Testis (tissue), 3 donors: ENCODE results near the gene UBE2V1. TPM values are rescaled to one million over a fixed set of nuclear protein-coding genes. Genes with fewer than 3 reads are reported as not detected.
"Not testable (repeated sequence)": the region's sequence is repeated elsewhere in the genome, so short reads cannot be mapped to it uniquely, and the experiment has no call there.

Source experiments
- DNase-seq: peaks from one replicate; pipeline ENCODE4 v3.0.0-alpha.2; 2019
- H3K27ac ChIP-seq, 2 donors: fragments of 200-600 bp; sonication (generic); one replicate each; pipeline ENCODE4 v1.5.1; 2019
- H3K27me3 ChIP-seq: fragments of 200-600 bp; sonication (generic); one replicate; pipeline ENCODE4 v1.5.1; 2019
- H3K36me3 ChIP-seq: fragments of 200-600 bp; sonication (generic); one replicate; pipeline ENCODE4 v1.5.1; 2017; ENCODE audit warnings: low read depth; ENCODE audit errors: missing control alignments
- H3K4me1 ChIP-seq: fragments of 200-600 bp; sonication (generic); one replicate; pipeline ENCODE4 v1.5.1; 2019
- H3K4me3 ChIP-seq, 2 donors: fragments of 200-600 bp; sonication (generic); one replicate each; pipeline ENCODE4 v1.5.1; 2017 to 2019
- H3K9me3 ChIP-seq: fragments of 200-600 bp; sonication (generic); one replicate; pipeline ENCODE4 v1.5.1; 2017
- CTCF ChIP-seq, 3 experiments: fragments of 450-650 bp in 2 of 3; fragments of 200-600 bp in 1 of 3; sonication (generic) in 1 of 3; IDR thresholded peaks; one replicate each; pipeline ENCODE4 v1.5.1; 2016 to 2019; ENCODE audit warnings: antibody characterized with exemption in 3 of 3, mild to moderate bottlenecking in 2 of 3, moderate library complexity in 1 of 3
- POLR2A ChIP-seq: fragments of 450-650 bp; IDR thresholded peaks from one replicate; pipeline ENCODE4 v1.6.1; 2017; ENCODE audit warnings: antibody characterized with exemption, mild to moderate bottlenecking, moderate library complexity
- WGBS, 2 donors: methylation state at CpG; one replicate each; pipeline ENCODE4 v1.1.5; 2018; 5-methylcytosine and 5-hydroxymethylcytosine counted together
- intact Hi-C: fragments of 100-400 bp; cut with DNase I; formaldehyde crosslinking; loops from one replicate; pipeline ENCODE4 v1.15.1; 2023; ENCODE audit warnings: low total_unique reads
- polyA plus RNA-seq: library from polyadenylated mRNA; stranded (reverse); fragments of 350-450 nt; fragmentation: Illumina TruSeq; extraction: RNeasy Lipid Tissue Mini Kit (QIAGEN cat#74804); gene quantifications from one replicate; pipeline ENCODE4 v1.2.3, GENCODE V29; 2014; ENCODE audit warnings: low read depth, low replicate concordance; ENCODE audit not compliant: insufficient read depth
- total RNA-seq, 2 donors: library from RNA; depleted of rRNA; stranded (reverse); fragments of >200 nt; gene quantifications; one replicate each; pipeline ENCODE4 v1.2.3, GENCODE V29; 2016

Gene UBE2V1
- total and polyA plus RNA-seq, 3 donors from 2014 or later = 78.1 to 121 (median 80.5) TPM

- no peaks in the 10 kb centered on the region for H3K36me3 ChIP-seq
- WGBS, 2 donors = 76 to 77% methylated on average over 2 of the region's 2 CpGs
- H3K27me3 ChIP-seq = no peaks in the 10 kb centered on the region
- H3K9me3 ChIP-seq = no peaks in the 10 kb centered on the region
- intact Hi-C loops = no loop called here
- no peak overlapping the region for H3K4me3 ChIP-seq
- TF ChIP-seq POLR2A (no peak), CTCF (IDR thresholded peaks at IDR 0.05) (no peak)
- no peak overlapping the region for H3K27ac ChIP-seq
- no peak for DNase-seq
- no peaks in the 10 kb centered on the region for H3K4me1 ChIP-seq
Measured at GRCh38 chr20:50067461-50067860, 45.5 kb downstream of the UBE2V1 start.

- intact Hi-C loops = no loop called here
- no peaks in the 10 kb centered on the region for H3K4me1 ChIP-seq
- WGBS, 2 donors = 91 to 98% methylated on average over 7 of the region's 7 CpGs
- DNase-seq = no peak
- H3K27me3 ChIP-seq = no peaks in the 10 kb centered on the region
- no peaks in the 10 kb centered on the region for H3K9me3 ChIP-seq
- no peak for TF ChIP-seq CTCF (IDR thresholded peaks at IDR 0.05)
- TF ChIP-seq POLR2A = no peak
- H3K27ac ChIP-seq = no peak overlapping the region
- H3K36me3 ChIP-seq = no peaks in the 10 kb centered on the region
- H3K4me3 ChIP-seq = no peak overlapping the region
Measured at GRCh38 chr20:50067018-50067417, 45.9 kb downstream of the UBE2V1 start.

GRCh38 chr20:50066161-50066834 lies 46.7 kb downstream of the UBE2V1 start:
- Histone ChIP-seq H3K4me3 (no peak overlapping the region), H3K27me3 (no peaks in the 10 kb centered on the region), H3K4me1 (no peaks in the 10 kb centered on the region), H3K27ac (no peak overlapping the region), H3K36me3 (no peaks in the 10 kb centered on the region), H3K9me3 (no peaks in the 10 kb centered on the region)
- 89 to 91% methylated on average over 9 to 10 of the region's 10 CpGs for WGBS, 2 donors
- intact Hi-C loops = no loop called here
- no peak for TF ChIP-seq CTCF (IDR thresholded peaks at IDR 0.05)
- TF ChIP-seq POLR2A = no peak
- no peak for DNase-seq

GRCh38 chr20:50065325-50065615 lies 47.7 kb downstream of the UBE2V1 start:
- WGBS, 2 donors = 86 to 88% methylated on average over 1 to 3 of the region's 3 CpGs
- no peak overlapping the region for H3K4me3 ChIP-seq

GRCh38 chr20:50063763-50064162 lies 49.2 kb downstream of the UBE2V1 start:
- H3K36me3 ChIP-seq, H3K4me3 ChIP-seq, DNase-seq, H3K27ac ChIP-seq, H3K9me3 ChIP-seq, H3K27me3 ChIP-seq, H3K4me1 ChIP-seq, intact Hi-C loops: not testable (repeated sequence)
- WGBS, 2 donors = 96 to 100% methylated on average over 2 to 6 of the region's 6 CpGs

More at GRCh38 chr20:50065325-50065615, 47.7 kb downstream of the UBE2V1 start:
- no peaks in the 10 kb centered on the region for H3K9me3 ChIP-seq
- no peak for TF ChIP-seq CTCF (IDR thresholded peaks at IDR 0.05)
- no peak for TF ChIP-seq POLR2A
- no peaks in the 10 kb centered on the region for H3K4me1 ChIP-seq
- intact Hi-C loops = no loop called here
- no peaks in the 10 kb centered on the region for H3K27me3 ChIP-seq
- DNase-seq = no peak
- no peaks in the 10 kb centered on the region for H3K36me3 ChIP-seq
- H3K27ac ChIP-seq = no peak overlapping the region
